ENCODE data around the gene MEF2C.

DNA sequence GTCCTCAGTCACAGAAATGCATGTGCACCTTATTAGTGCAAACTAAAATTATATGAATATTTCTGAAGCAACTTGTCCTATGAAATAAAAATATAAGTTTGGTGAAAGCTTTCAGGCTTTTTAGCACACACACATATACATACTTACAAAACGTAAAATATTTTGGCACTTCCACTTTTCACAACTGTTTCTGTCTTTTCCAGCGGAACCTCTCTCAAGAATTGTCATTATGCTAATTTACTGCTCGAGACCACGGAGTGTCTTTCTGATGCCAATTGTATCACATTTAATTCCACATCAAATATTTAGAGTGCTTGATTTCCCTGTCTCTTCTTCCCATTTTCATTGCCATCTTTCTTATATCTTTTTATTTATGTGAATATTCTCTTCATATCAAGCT, 100.4 kb downstream of the MEF2C start:
- TF ChIP-seq, protein P1, sequence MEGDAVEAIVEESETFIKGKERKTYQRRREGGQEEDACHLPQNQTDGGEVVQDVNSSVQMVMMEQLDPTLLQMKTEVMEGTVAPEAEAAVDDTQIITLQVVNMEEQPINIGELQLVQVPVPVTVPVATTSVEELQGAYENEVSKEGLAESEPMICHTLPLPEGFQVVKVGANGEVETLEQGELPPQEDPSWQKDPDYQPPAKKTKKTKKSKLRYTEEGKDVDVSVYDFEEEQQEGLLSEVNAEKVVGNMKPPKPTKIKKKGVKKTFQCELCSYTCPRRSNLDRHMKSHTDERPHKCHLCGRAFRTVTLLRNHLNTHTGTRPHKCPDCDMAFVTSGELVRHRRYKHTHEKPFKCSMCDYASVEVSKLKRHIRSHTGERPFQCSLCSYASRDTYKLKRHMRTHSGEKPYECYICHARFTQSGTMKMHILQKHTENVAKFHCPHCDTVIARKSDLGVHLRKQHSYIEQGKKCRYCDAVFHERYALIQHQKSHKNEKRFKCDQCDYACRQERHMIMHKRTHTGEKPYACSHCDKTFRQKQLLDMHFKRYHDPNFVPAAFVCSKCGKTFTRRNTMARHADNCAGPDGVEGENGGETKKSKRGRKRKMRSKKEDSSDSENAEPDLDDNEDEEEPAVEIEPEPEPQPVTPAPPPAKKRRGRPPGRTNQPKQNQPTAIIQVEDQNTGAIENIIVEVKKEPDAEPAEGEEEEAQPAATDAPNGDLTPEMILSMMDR (conservative IDR thresholded peaks at IDR 0.05 in 1 of 2, IDR thresholded peaks at IDR 0.05 in 1 of 2; ENCODE audit: low read depth in 1 of 2, low read length in 2 of 2): no peak
- no peak for TF ChIP-seq EZH2 (IDR thresholded peaks at IDR 0.05; ENCODE audit: low read length, missing control alignments)
